NCI-H128 (cell line): ENCODE results near the gene ANKRD65.
"Not testable (repeated sequence)": the region's sequence is repeated elsewhere in the genome, so short reads cannot be mapped to it uniquely, and the experiment has no call there.

Experiments
- DNase-seq: peaks from one replicate; lab custom pipeline; 2025; ENCODE audit not compliant: unreplicated experiment; lab: John Stamatoyannopoulos, UW

ANKRD65 gene

GRCh38 chr1:1418464-1419362, 2.4 kb downstream of the ANKRD65 start:
- DNase-seq = no peak

DNA sequence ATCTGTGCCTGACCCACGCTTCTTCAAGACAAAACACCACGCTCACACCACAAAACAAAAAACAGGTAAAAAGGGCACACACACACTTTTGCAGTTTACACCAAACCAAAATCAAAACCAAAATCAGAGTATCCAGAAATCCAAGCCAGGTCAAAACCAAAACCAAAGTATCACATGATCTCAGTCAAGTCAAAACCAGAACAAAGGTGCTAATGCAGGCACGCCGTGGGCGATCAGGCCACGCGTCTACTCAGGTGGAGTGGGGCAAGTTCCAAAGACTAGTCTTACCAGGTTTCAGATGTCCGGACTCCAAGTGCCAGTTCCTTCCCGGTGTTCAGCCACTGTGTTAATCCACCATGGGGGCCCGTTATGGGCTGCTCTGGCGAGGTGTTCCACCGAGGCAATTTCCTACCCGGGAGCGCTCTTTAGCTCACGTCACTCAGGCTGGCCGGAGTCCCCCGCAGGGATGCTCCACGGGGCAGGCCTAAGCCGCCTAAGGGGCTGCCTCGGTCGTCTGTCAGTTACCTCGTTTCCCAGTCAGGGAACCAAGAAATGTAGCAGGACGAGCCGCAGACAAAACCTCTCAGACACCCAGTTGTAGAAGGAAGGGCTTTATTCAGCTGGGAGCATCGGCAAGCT, 3.1 kb downstream of the ANKRD65 start:
- DNase-seq = not testable (repeated sequence)

DNA sequence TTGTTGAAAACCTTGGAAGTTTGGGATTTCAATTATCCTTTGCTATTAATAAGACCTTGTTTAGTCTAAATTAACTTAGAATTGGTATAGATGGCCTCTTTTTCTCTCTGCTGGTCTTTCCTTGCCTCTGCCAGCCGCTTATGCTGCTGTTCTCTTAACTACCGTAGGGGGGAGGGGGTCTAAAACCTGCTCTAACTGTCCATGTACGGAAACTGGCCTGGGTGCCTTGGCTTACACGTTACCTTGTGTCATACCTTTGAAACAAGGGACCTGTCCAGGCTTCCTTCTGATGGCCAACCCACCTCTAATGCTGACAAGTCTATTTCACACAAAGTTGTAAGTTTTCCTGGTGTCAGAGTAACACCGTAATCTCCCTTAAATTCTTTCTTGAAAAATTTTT, 3.7 kb downstream of the ANKRD65 start:
- DNase-seq = not testable (repeated sequence)

DNA sequence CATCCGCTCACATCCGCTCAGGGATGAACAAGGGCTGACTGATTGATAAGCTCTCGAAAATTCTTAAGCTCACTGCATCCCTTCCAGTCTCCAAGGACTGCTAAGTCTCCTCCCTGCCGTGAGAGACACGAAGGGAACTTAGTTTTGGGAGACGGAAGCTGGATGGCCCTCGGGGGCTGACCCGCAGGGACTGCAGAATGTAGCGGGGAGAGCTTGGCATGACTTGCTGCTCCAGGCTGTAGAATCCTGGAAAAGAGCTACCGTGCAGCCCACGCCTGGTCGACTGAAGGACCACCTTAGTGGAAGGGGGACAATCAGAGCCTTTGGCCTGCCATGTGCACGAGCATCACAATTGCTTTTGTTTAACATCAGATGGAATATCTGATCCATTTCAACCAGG, 5.3 kb downstream of the ANKRD65 start:
- DNase-seq = no peak

DNA sequence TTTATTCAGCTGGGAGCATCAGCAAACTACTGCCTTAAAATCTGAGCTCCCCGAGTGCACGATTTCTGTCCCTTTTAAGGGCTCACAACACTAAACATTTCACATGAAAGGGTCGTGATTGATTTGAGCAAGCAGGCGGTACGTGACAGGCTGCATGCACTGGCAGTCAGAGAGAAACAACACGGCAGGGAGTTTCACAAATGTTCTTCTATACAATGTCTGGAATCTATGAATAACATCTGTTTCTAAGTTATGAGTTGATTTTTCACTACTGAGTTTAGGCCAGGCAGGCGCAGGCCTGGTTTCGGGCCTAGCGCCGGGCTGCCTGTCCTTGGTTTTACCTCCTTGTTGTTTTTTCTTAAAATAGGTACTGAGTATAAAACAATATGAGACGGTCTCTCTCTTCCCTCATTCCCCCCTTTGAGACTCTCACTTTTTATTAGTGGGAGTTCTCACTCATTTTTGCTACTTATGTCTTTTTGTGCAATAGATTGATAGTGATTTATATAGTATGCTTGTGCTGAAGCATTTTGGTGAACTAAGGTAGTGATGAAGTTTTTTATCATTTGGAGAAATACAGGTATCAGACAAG, 8.7 kb downstream of the ANKRD65 start:
- not testable (repeated sequence) for DNase-seq

GRCh38 chr1:1411626-1412025, 9.4 kb downstream of the ANKRD65 start:
- no peak for DNase-seq

GRCh38 chr1:1410238-1410637, 10.8 kb downstream of the ANKRD65 start:
- not testable (repeated sequence) for DNase-seq

DNA sequence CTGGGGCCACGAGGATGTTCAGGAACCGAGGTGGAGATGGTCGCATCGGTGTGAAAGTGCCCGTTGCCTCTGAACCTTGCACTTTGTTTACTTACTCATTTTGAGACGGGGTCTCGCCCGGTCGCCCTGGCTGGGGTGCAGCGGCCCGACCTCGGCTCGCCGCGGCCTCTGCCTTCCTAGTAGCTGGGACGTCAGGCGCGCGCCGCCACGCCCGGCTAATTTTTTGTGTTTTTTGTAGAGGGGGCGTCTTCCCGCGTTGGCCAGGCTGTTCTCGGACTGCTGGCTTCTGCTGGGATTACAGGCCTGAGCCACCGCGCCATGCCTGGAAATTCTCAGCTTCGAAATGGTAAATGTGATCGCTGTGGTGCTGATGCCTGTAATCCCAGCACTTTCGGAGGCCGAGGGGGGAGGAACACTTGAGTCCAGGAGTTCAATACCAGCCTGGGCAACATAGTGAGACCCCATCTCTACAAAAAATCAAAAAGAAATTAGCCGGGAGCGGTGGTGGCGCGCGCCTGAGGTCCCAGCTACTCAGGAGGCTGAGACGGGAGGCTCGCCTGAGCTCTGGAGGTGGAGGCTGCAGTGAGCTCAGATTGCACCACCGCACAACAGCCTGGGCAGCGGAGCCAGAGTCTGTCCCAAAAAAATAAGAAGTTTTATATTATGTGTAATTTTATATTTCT, 13.3 kb downstream of the ANKRD65 start:
- DNase-seq = no peak

DNA sequence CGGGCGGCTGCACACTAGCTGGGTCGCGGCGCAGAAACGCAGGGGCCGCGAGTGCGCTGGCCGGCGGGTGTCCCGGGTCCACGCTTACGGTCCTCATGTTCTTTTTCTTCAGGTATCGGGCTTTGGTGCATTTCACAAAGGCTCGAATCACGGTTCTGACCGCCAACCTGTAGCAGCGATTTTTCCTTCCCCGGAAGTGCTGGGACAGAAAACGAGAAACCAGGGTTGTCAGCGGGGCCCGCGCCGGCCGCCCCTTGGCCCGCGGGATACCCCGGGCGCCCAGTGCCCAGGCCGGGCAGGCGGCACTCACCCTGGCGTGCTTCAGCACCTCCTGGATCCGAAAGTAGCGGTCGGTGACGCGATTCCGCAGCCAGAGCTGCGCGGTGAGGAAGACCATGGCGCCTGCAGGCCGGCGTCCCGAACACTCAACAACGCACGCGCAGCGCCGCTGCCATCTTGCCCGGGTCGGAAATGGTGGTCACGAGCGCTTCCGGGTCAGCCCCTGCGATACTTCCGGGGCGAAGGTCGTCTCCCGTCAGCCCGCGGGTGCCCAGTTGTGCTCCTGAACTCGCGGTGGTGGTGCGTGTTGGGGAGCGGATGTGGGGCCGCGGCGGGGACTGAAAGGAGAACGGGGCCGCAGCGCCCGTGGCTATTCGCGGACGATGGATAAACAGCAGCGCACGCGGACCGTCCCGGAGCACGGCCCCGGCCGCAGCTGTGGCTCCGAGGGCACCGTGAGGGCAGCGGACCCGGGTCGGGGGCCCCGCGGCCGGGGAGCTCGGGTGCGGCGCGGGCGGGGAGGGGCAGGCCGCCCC, 14.0 kb downstream of the ANKRD65 start, which contains the start of gene MRPL20:
Gene MRPL20 (minus strand): TSS at position 473 of the 815 bp plus-strand sequence. CDS start 76 bp downstream, at position 397.
- DNase-seq = peak; percentile 93

GRCh38 chr1:1406101-1406820, 14.8 kb downstream of the ANKRD65 start:
- DNase-seq = no peak

- DNase-seq = no peak
Observed at GRCh38 chr1:1403653-1404052, 17.4 kb downstream of the ANKRD65 start.

DNA sequence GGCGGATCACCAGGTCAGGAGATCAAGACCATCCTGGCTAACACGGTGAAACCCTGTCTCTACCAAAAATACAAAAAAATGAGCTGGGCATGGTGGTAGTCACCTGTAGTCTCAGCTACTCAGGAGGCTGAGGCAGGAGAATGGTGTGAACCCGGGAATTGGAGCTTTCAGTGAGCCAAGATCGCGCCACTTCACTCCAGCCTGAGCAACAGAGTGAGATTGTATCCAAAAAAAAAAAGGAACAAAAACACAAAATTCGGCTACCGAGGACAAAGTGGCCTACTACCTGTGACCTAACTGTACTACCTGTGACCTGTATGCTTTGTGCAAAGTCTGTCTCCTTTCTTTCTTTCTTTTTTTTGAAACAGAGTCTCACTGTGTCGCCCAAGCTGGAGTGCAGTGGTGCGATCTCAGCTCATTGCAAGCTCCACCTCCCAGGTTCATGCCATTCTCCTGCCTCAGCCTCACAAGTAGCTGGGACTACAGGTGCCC, 18.1 kb downstream of the ANKRD65 start:
- not testable (repeated sequence) for DNase-seq

DNA sequence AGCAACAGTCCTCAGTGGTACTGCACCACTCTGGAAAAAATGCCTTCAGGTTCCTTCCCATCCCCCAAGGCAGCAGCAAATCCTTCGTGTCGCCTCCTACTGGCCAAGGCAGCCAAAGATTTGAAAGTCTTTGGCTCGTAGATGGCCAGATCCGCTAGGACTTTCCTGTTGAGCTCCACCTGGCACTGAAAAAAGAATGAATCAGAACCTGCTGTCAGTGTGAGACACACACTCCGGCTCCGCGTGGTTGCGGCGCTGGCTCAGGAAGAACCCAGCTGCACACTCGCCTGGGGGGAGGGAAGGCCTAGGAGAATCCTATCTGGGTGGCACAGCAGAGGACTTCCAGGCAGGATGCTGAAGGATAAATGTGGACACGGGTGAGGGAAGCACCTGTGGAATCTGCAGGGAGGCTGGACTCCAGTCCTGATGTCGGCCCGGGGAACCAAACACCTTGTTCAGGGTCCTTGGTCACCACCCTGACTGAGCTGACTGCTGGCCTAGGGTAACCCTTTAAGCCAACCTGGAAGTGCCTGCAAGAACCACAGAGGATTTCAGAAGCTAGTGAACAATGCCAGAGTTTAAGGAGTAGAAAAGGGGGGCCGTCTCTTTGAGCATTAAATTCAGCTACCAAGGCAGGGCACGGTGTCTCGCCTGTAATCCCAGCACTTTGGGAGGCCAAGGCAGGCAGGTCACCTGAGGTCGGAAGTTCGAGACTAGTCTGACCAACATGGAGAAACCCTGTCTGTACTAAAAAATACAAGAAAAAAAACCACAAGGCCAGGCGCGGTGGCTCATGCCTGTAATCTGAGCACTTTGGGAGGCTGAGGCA, 18.8 kb downstream of the ANKRD65 start:
- no peak for DNase-seq

- no peak for DNase-seq
Observed at GRCh38 chr1:1401457-1402010, 19.5 kb downstream of the ANKRD65 start.

GRCh38 chr1:1400576-1401456, 20.3 kb downstream of the ANKRD65 start:
- DNase-seq = no peak

GRCh38 chr1:1399872-1400575, 21.1 kb downstream of the ANKRD65 start:
- DNase-seq = no peak
